HPDE6-E6E7 (cell line): ENCODE measurements around the gene GLA.
A peak's percentile ranks its signal among the peaks of the same experiment; 100 is the strongest.

Experiments
- DNase-seq: peaks from one replicate; pipeline ENCODE4 v3.0.0; 2011; ENCODE audit warnings: missing footprints; ENCODE audit errors: extremely low spot score

GLA gene

DNA sequence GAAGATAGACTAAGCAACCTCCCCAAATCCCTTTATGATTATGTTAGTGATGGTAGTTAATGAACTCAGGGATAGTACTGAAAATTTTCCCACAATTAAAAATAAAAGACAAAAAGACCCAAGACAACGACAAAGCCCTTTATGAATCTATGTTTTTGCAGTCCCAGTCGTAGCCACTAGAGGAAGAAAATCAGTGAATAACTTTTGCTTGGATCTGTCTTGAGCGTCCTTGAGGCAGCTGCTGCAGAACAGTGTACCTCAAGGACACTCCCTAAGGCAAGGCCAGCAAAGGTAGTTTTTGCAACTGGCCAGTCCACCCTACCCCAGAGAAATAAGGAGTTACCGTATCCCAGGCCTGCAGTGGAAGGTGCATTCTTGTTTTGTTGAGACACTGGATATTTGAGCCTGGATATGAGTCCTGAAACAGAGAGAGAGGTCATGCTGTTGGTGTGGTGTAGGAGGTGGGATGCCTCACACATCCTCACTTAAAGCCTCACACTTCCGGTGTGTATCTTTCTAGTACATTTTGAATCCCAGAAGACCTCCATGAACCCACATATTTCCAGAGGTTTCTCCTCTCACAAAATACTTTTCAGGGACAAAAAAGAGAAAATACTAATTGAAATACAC is 50.4 kb downstream of the GLA start:
- DNase-seq: no peak

GRCh38 chrX:101349193-101349562 is 58.5 kb downstream of the GLA start:
- no peak for DNase-seq

GRCh38 chrX:101348452-101349192 is 59.1 kb downstream of the GLA start, which contains the start of gene TIMM8A:
Gene TIMM8A (minus strand): TSS chrX:101348742. CDS start chrX:101348664, 78 bp downstream.
- peak; percentile 52 for DNase-seq

DNA sequence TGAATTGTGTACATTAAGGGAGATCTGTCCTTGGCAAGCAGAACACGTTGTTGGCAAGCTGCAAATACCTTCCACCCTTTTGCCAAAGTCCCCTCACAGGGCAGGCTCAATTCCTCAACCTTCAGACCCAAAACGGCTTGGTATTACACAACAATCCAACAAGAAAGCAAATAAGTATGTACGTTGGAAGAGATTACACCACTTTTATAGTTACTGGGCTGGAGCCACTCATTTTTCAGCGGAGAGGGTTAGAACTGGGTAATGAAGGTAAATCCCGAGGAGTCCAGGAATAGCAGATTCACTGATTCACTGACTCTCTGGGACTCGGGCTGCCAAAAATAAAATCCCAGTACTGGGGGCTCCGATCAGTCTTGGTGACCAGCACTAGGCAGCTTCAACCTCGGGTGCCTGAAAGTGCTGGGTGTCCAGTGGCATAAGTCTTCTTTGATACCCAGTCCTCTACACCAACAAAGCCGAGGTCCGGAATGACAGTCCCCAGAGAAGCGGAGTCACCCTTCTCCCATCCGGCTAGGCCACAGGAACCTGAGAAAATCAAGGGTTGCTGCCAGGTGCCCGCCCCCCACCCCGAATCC is 59.8 kb downstream of the GLA start:
- DNase-seq: no peak
